Tibial nerve (tissue), 4 donors: ENCODE results near the gene DHRS12. TPM values are rescaled to one million over a fixed set of nuclear protein-coding genes. Genes with fewer than 3 reads are reported as not detected.

Source experiments
- DNase-seq, 2 donors: peaks; one replicate each; pipeline ENCODE4 v3.0.0-alpha.2; 2019; ENCODE audit warnings: low spot score in 2 of 2
- H3K27ac ChIP-seq, 4 donors: fragments of 200-600 bp; sonication (generic) in 3 of 4; one replicate each; pipeline ENCODE4 v1.5.1; 2017 to 2019; ENCODE audit warnings: mild to moderate bottlenecking in 1 of 4
- H3K27me3 ChIP-seq, 2 donors: fragments of 200-600 bp; sonication (generic) in 1 of 2; one replicate each; pipeline versions ENCODE4 v1.5.1 to v1.6.0; 2017 to 2019
- H3K36me3 ChIP-seq, 3 donors: fragments of 200-600 bp; sonication (generic); one replicate each; pipeline ENCODE4 v1.5.1; 2018 to 2019
- H3K4me1 ChIP-seq, 4 donors: fragments of 200-600 bp; sonication (generic) in 3 of 4; one replicate each; pipeline ENCODE4 v1.5.1; 2017 to 2019
- H3K4me3 ChIP-seq, 4 donors: fragments of 200-600 bp; sonication (generic) in 3 of 4; one replicate each; pipeline ENCODE4 v1.5.1; 2017 to 2019; ENCODE audit warnings: mild to moderate bottlenecking in 1 of 4, moderate library complexity in 1 of 4
- H3K9me3 ChIP-seq, 4 donors: fragments of 200-600 bp; sonication (generic) in 3 of 4; one replicate each; pipeline ENCODE4 v1.5.1; 2017 to 2019
- CTCF ChIP-seq, 5 experiments: fragments of 200-600 bp in 3 of 5; fragments of 450-650 bp in 2 of 5; sonication (generic) in 3 of 5; IDR thresholded peaks; one replicate each; pipeline ENCODE4 v1.5.1; 2016 to 2019; ENCODE audit warnings: antibody characterized with exemption in 5 of 5, mild to moderate bottlenecking in 3 of 5, moderate library complexity in 2 of 5
- EP300 ChIP-seq, 2 donors: sonication (generic); formaldehyde crosslinking; IDR thresholded peaks; one replicate each; pipeline ENCODE4 v1.6.1; 2017; ENCODE audit warnings: antibody characterized with exemption in 2 of 2, mild to moderate bottlenecking in 1 of 2
- POLR2A ChIP-seq, 2 donors: fragments of 450-650 bp; IDR thresholded peaks; one replicate each; pipeline ENCODE4 v1.6.1; 2017; ENCODE audit warnings: antibody characterized with exemption in 2 of 2, mild to moderate bottlenecking in 2 of 2, moderate library complexity in 2 of 2
- WGBS, 2 donors: methylation state at CpG; one replicate each; pipeline ENCODE4 v1.1.5; 2018; 5-methylcytosine and 5-hydroxymethylcytosine counted together
- total RNA-seq, 4 donors: library from RNA; depleted of rRNA; stranded (reverse); fragments of >200 nt; gene quantifications; one replicate each; pipeline ENCODE4 v1.1.0, GENCODE V29; 2016

The DHRS12 gene
- total RNA-seq, 4 donors from 2014 or later: 12.3 to 19.5 (median 16.7) TPM

GRCh38 chr13:51782026-51782710, 21.8 kb downstream of the DHRS12 start:
- no peak for TF ChIP-seq CTCF (IDR thresholded peaks at IDR 0.05)
- no peak for TF ChIP-seq EP300 (IDR thresholded peaks at IDR 0.05)
- TF ChIP-seq POLR2A (IDR thresholded peaks at IDR 0.05): no peak
- Histone ChIP-seq H3K36me3 (peaks cover 0 to 9% (median 0%) of the 10 kb centered on the region in 3 donors), H3K9me3 (no peaks in the 10 kb centered on the region), H3K27ac (peak overlapping the region in 1 of 4 donors; percentile 2), H3K27me3 (no peaks in the 10 kb centered on the region), H3K4me3 (no peak overlapping the region), H3K4me1 (peaks cover 0 to 23% (median 14%) of the 10 kb centered on the region in 4 donors)
- DNase-seq: no peak
- 88 to 93% methylated on average over 15 of the region's 15 CpGs for WGBS, 2 donors

GRCh38 chr13:51781246-51782022, 22.5 kb downstream of the DHRS12 start:
- Histone ChIP-seq H3K36me3 (peaks cover 0 to 15% (median 0%) of the 10 kb centered on the region in 3 donors), H3K4me3 (no peak overlapping the region), H3K27me3 (no peaks in the 10 kb centered on the region), H3K27ac (no peak overlapping the region), H3K9me3 (no peaks in the 10 kb centered on the region), H3K4me1 (peaks cover 0 to 16% (median 11%) of the 10 kb centered on the region in 4 donors)
- 81% methylated on average over 15 of the region's 15 CpGs for WGBS, 2 donors
- TF ChIP-seq EP300 (IDR thresholded peaks at IDR 0.05) (no peak), POLR2A (IDR thresholded peaks at IDR 0.05) (no peak), CTCF (IDR thresholded peaks at IDR 0.05) (no peak)
- DNase-seq: no peak

GRCh38 chr13:51780099-51780498, 23.9 kb downstream of the DHRS12 start:
- H3K4me1 ChIP-seq: peaks cover 0 to 3% (median 0%) of the 10 kb centered on the region in 4 donors
- peaks cover 0 to 15% (median 0%) of the 10 kb centered on the region in 3 donors for H3K36me3 ChIP-seq
- DNase-seq: no peak
- H3K27ac ChIP-seq: no peak overlapping the region
- H3K9me3 ChIP-seq: no peaks in the 10 kb centered on the region
- H3K27me3 ChIP-seq: no peaks in the 10 kb centered on the region
- TF ChIP-seq POLR2A (IDR thresholded peaks at IDR 0.05): no peak
- TF ChIP-seq EP300 (IDR thresholded peaks at IDR 0.05): no peak
- TF ChIP-seq CTCF (IDR thresholded peaks at IDR 0.05): no peak
- WGBS, 2 donors: 71 to 72% methylated on average over 3 of the region's 3 CpGs
- H3K4me3 ChIP-seq: no peak overlapping the region

GRCh38 chr13:51778392-51778791, 25.6 kb downstream of the DHRS12 start:
- Histone ChIP-seq H3K4me3 (no peak overlapping the region), H3K4me1 (no peaks in the 10 kb centered on the region), H3K27ac (no peak overlapping the region), H3K9me3 (no peaks in the 10 kb centered on the region), H3K27me3 (no peaks in the 10 kb centered on the region), H3K36me3 (peaks cover 0 to 23% (median 0%) of the 10 kb centered on the region in 3 donors)
- 43 to 44% methylated on average over 11 of the region's 11 CpGs for WGBS, 2 donors
- no peak for TF ChIP-seq POLR2A (IDR thresholded peaks at IDR 0.05)
- TF ChIP-seq EP300 (IDR thresholded peaks at IDR 0.05): no peak
- no peak for TF ChIP-seq CTCF (IDR thresholded peaks at IDR 0.05)
- DNase-seq: no peak

GRCh38 chr13:51777921-51778320, 26.0 kb downstream of the DHRS12 start:
- Histone ChIP-seq H3K4me1 (no peaks in the 10 kb centered on the region), H3K36me3 (peaks cover 0 to 28% (median 0%) of the 10 kb centered on the region in 3 donors), H3K9me3 (no peaks in the 10 kb centered on the region), H3K27me3 (no peaks in the 10 kb centered on the region), H3K27ac (no peak overlapping the region), H3K4me3 (no peak overlapping the region)
- DNase-seq: no peak
- WGBS, 2 donors: 83 to 84% methylated on average over 9 of the region's 9 CpGs
- TF ChIP-seq CTCF (IDR thresholded peaks at IDR 0.05): no peak
- no peak for TF ChIP-seq POLR2A (IDR thresholded peaks at IDR 0.05)
- no peak for TF ChIP-seq EP300 (IDR thresholded peaks at IDR 0.05)
